ENCODE measurements around the gene DTD1. TPM values are rescaled to one million over a fixed set of nuclear protein-coding genes. Genes with fewer than 3 reads are reported as not detected.

DTD1 gene, protein sequence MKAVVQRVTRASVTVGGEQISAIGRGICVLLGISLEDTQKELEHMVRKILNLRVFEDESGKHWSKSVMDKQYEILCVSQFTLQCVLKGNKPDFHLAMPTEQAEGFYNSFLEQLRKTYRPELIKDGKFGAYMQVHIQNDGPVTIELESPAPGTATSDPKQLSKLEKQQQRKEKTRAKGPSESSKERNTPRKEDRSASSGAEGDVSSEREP
- total RNA-seq: 56.5 and 57.5 TPM in 2 replicates

DNA sequence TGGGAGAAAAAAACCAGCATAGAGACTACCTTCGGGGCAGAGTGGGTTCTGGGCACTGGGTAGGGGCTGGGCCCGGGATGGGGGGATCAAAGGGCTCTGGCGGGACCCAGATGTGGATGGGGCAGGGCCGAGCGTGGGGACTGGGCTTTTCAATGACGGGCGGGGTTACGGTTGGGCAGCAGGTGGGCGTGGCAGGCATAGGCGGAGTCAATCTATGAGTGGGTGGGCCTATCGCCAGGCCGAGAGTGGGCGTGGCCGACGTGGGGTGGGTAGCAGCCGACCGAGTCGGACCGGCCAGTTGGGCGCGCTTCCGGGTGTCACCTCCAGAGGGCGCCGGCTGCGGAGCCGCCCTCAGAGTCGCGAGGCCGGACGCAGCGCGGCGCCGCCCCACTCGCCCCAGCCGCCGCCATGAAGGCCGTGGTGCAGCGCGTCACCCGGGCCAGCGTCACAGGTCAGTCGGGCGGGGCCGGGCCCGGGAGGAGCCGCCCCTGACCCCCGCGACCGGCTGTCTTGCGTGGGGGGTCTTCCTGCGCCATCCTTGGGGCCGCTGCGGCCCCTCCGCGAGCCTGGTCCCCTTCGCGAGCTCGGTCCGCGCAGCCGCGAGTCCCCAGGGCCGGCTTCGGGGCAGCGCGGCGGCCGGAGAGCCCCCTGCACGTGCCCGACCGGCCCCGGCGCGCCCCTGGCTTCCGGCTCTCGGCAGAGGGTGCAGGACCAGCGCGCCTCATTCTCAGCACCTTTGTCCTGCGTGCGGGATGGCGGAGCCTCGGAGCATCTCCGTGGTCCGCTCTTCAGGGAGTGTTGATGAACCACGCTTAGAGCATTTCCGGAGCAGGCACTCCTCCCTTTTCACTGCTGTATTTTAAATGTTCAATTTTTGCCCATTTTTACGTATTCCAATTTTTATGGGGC is at the start of gene DTD1:
Gene DTD1, plus strand, starts transcription at position 390 of the 909 bp plus-strand sequence. Its CDS starts 19 bp downstream, at position 409.
- peak; percentile 10 for DNase-seq (ENCODE audit: extremely low read depth, low read depth, low spot score)

DNA sequence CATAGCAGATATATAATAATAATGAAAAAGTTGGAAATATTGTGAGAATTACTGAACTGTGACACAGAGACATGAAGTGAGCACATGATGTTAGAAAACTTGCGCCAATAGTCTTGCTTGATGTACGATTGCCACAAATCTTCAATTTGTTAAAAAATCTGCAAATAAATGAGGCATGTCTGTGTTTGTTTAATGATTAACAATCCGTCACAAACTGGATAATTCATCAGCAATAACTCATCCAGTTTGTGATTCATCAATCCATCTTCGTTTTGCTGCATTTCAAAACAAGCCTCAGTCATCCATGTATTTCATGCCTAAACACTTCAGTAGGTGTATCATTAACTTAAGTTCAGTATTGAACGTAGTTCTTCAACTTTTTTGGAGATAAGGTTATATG is 46.1 kb upstream of the DTD1 start:
- DNase-seq (ENCODE audit: extremely low read depth, low read depth, low spot score): no peak

DNA sequence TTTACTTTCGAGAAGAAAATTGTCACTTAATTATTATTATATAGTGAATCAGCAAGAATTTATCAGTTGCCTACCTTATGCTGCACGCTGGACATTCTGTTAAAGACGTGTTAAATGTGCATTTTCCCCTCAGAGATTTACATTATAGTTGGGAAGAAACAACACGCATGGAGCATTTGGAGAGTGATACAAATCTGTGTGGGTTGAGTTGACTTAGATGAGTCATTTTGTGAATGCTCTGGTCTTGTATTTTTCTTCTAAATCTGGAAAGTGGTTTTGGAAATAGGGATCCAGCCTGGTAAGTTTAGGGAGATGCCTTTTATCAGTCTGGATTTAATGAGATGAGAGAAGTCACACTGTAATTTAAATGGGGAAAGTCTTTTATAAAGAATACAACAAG is 44.6 kb upstream of the DTD1 start:
- no peak for DNase-seq (ENCODE audit: extremely low read depth, low read depth, low spot score)

DNA sequence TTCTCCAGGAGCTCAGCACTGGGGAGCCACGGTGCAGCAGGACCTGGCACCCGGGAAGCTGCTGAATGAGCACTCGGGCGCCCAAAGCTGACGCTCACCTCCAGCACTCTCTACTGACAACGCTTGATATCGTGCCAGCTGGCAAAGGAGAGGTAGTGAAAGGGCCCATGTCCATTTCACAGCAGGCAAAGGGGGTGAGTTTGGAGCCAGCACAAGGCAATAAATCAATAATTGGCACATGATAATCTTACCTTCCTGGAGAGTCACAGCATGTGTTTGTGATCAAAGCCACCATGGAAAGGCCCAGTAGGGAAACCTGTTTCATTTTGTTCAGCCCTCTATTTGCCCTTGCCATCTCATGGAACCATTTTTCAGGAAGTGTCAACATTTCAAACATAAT is 43.9 kb upstream of the DTD1 start:
- no peak for DNase-seq (ENCODE audit: extremely low read depth, low read depth, low spot score)

DNA sequence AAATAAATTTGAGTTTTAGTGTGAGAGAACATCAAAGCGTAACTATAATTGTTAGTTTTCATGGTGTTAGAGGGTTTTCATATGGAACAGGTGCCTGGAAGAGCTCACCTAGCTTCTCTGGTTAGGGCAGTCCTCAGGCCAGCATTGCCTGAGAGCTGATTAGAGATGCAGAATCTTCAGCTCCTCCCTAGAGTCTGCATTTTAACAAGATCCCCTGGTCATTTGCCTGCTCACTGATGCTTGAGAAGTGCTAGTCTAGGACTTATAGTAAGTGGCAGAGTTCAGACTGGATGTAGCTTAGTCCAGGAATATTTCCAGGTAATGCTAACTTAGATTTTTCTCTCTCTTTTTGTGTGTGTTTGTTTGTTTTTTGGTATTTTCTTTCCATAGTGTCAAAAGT is 42.3 kb upstream of the DTD1 start:
- DNase-seq (ENCODE audit: extremely low read depth, low read depth, low spot score): no peak

DNA sequence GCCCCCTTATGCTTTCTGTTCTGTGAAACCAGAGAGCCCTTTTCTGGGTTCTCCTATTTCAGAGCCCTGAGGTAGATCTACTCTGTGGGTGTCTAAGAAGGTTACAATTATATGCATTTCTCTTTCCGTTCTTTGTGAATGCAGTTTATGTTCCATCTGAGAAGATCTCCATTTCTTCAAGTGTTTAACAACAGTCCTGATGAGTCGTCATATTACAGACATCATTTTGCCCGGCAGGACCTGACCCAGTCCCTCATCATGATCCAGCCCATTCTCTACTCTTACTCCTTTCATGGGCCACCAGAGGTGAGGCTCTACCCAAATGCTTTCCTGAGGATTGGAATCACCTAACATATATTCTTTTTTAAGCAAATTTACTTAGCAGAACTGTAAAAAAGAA is 39.4 kb upstream of the DTD1 start:
- no peak for DNase-seq (ENCODE audit: extremely low read depth, low read depth, low spot score)

DNA sequence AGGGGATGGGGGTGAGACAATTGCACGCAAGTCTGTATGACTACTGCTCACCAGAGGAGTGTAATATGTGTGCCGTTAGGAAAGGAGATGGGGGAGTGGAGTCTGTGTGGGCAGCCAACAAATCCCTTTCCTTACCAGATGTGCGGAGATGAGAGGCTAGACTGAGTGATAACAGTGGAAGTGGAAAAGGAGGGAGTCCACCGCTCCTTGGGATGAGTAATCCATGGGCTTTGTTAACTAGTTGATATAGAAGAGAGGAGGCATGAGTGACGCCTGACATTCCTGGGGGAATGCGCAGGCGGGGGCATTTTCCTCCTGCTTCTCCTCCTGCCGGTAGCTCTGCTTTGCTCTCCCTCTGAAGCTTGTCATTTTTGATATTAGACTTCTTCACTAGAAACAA is 34.1 kb upstream of the DTD1 start:
- no peak for DNase-seq (ENCODE audit: extremely low read depth, low read depth, low spot score)

DNA sequence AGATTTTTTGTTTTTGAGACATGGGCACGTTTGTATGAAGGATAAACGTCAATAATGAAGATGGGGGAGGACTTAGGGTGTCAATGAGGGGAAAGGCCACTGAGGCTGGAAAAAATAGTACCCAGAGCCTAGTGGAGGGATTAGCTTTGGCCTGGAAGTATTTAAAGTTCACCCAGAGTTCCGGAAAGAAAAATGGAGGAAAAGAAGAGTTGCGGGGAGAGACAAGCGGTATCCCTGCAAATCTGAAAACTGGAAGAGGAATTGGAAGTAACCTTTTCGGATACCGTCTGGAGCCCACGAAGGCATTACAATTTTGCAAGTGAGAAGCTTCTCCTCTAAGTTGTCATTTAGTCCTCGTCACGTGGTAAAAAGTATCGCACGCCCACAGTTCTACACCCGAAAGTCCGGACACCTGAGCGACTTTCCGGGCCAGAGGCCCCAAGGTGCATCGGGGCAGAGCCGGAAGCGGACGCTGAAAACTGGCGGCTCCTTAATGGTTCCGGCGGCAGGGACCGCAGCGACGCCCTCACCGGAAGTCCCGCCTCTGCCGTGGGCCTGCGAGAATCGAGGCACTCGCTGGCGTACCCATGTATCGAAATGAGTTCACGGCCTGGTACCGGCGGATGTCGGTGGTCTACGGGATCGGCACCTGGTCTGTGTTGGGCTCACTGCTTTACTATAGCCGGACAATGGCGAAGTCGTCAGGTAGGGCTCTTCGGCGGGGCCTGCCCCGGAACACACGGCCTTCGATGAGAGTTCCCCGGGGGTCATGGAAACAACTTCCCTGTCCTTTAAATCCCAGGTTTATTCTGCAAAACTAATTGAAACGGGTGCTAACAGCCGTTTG is 20.7 kb upstream of the DTD1 start, which contains the start of gene SMIM26:
Gene SMIM26, plus strand, starts transcription at position 541 of the 847 bp plus-strand sequence. Its CDS starts 47 bp downstream, at position 588.
- peak; percentile 50 for DNase-seq (ENCODE audit: extremely low read depth, low read depth, low spot score)

DNA sequence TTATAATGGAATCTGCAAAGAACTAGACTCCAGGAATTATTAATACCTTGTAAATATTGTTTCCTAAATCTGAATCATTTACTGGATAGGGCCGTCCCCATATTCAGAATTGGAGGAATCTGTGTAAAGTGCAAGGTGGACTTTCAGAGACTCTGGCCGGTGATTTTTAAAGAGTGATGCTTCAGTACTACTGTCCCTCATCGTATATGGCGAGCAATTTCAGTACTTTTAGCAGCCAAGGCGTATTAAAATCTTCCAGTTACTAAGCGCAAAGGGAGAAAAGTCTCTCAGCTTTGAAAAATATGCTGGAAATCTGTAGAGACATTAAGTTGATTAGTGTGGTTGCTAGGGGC is 20.1 kb upstream of the DTD1 start:
- DNase-seq (ENCODE audit: extremely low read depth, low read depth, low spot score): no peak

DNA sequence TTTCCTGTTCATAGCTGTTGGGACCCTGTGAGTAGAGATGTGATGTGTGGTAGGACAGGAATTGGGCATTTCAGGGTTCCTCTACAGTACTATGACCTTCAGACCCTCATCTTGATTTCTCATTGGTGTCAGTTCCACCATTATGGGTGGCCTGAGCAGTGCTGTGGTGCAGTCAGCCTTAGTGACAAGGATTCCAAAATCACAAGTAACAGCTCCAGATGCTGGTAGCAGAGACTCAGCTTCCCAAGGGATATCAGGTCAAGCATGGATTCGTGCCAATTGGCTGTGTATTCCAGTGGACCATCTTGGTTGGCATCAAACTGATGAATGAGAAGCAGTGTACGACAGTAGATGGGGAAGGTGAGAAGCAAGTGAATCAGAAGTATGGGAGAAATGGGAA is 16.8 kb upstream of the DTD1 start:
- DNase-seq (ENCODE audit: extremely low read depth, low read depth, low spot score): no peak

DNA sequence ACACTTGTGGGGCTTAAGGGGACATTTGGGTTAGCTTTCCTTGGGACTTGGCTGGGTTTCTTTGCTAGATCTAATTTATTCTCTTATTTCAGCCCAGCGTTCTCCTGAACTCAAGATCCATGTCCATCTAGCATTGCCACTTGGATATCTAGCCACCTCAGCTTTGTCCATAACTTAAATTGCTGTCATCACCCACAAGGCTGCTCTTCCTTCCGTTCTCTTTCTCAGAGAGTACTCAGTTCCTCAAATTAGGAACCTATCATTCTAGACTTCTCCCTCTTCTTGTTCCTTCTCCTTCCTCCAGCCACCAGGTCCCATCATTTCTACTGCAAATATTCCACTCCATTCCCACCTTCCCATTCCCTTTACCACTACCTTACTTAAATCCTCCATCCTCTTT is 16.3 kb upstream of the DTD1 start:
- no peak for DNase-seq (ENCODE audit: extremely low read depth, low read depth, low spot score)

DNA sequence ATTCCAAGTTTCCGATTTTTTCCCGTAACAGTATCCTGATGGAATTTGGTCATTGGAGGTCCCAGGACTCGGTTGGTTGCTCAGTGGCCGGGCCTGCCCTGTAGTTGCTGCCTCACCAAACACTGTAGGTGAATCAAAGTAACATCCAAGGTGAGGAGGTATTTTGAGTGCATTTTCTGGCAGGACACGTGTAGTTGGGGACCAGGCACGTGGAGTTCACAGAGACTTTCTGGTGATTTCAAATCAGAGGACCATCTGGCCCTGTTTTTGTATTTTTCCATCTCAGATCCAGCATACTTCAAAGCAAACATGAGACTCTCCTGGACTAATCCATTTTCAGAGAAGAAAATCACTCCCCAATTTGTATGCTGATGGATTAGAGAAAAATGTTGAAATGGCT is 9.9 kb upstream of the DTD1 start:
- DNase-seq (ENCODE audit: extremely low read depth, low read depth, low spot score): no peak

DNA sequence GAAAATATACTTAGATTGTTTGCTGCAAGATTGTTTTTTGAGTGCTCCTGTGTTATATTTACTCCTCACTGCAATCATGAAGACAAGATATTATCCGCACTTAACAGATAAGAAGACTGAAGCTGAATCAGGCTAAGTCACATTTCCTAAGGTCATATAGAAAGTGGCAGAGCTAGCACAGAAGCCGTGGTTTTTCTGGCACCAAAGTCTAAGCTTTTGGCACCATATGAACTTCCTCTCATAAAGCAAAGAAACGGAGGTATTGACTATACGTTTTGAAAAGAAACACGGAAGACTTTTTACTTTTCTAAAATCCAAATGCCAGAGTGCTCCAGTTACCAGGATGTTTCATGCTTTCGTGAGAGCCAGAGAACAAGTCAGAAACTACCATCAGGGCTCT is 9.3 kb upstream of the DTD1 start:
- DNase-seq (ENCODE audit: extremely low read depth, low read depth, low spot score): no peak

DNA sequence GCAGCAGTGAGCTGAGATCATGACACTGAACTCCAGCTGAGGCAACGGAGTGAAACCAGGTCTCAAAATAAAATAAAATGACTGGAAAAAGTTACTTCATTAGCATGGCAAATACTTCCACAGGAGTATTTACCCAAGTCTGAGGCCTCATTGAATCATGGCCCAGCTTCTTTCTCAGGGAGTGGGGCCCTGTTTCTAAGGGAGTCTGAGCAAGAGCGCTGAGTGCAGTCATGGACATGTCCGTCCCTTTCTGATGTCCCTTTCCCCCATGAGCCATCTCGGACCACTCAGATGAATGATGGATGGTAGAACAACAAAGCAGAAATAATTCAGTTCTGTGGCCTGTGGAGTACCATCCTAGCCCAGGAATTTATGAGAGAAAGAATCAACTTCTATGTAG is 7.8 kb upstream of the DTD1 start:
- no peak for DNase-seq (ENCODE audit: extremely low read depth, low read depth, low spot score)

DNA sequence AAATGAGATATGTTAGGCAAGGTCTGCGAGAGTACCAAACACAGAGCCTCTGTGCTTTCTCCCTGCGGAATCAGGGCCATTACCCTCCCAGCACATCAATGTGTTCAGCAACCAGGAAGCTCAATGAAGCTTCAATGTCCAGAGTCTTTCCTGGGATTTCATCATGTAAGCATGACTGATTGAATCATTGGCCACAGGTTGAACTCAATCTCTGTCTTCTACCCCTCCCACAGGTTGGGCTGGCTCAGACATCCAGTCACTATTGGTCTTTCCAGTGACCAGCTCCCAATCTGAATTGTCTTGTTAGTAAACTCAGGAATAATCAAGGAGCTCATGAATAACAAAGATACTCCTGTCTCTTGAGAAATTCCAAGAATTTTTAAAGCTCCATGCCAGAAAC is 2.7 kb upstream of the DTD1 start:
- DNase-seq (ENCODE audit: extremely low read depth, low read depth, low spot score): no peak

DNA sequence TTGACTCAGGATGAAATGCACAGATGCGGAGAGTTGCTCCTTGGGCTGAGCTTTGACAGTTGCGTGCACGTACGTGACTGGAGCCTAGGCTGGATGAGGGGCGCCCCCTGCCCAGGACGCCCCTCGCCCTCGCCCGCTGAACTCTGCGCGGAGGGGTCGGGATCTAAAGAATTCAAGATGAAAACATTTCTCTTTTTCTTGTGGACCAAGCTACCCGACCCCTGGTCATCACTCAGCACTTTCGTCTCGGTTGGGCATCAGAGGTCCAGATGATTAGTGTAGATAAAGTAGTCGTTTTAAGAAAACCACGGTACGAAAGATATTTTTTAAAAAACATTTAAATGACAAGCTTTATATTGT is 700 bp downstream of the DTD1 start:
- no peak for DNase-seq (ENCODE audit: extremely low read depth, low read depth, low spot score)

DNA sequence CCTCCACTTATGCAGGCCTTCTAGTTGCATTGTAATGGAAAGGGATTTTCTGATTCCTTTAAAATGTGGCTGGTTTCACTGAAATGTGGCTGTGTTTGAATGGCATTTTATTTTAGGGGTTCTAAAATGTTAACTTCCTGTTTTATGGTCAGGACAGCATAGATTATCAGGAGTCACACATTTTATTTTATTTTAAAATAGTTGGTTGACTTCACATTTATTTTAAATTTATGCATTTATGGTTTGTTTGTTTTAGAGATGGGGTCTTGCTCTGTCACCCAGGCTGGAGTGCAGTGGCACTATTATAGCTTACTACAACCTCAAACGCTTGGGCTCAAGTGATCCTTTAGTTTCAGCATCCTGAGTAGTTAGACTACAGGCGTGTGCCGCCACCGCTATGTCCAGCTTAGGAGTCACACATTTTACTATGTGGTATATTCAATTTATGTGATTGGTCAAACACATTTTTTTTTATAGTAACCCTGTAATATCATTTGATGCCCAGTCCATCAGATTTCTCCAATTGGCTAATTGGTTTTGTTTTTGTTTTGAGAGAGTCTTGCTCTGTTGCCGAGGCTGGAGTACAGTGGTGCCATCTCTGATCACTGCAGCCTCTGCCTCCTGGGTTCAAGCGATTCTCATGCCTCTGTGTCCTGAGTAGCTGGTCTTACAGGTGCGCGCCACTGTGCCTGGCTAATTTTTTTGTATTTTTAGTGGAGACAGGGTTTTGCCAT is 2.3 kb downstream of the DTD1 start:
- DNase-seq (ENCODE audit: extremely low read depth, low read depth, low spot score): no peak

DNA sequence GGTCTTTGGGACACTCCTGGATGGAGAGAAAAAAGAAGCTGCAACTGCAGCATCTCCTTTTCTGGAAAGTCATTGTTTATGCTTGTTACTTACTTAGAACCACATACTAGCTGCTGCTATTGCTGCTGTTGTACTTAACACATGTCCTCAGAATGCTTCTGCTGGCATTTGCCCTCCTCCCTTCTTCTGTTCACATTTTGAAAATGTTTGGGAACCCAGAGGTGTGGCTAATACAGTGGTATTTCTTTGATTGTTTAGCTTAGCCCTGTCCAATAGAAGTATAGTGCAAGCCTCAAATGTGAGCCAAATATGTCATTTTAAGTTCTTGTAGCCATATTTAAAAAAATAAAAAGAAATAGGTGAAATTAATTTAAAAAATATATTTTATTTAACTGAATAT is 8.4 kb downstream of the DTD1 start:
- DNase-seq (ENCODE audit: extremely low read depth, low read depth, low spot score): no peak

DNA sequence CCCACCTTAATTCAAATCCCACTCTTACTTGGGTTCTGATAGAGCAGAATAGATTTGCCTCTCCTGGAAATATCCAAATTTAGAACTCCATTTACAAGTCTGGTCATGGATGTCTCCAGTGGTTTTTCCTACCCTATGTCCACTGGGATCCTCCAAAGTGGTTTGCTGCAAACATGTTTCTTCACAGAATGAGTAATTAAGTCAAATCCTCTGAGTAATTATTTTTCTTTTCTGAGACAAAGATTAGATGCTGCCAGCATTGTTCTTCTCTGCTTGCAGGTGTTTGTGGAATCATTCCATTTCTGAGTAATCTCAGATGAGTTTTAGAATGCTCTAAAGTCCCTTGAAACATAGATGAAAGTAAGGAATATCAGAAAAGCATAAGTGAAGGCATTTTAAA is 21.9 kb downstream of the DTD1 start:
- DNase-seq (ENCODE audit: extremely low read depth, low read depth, low spot score): no peak

DNA sequence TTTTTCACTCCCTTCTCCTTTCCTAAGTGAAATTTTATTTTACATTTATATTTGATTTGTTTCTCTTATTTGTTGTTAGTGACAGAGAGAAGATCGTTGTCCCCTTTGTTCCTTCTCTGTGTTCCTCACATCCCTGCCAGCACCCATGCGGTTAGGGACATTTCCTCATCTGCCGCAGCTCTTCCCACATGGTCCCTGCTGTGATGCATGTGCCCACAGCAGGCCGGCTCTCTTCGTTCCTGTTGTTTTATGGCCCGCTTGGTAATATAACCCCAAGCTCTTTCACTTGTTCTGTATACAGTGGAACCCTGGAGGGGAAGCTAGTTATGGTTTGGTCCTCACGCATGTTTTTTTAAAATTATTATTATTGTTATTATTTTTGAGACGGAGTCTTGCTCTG is 23.6 kb downstream of the DTD1 start:
- DNase-seq (ENCODE audit: extremely low read depth, low read depth, low spot score): no peak

DNA sequence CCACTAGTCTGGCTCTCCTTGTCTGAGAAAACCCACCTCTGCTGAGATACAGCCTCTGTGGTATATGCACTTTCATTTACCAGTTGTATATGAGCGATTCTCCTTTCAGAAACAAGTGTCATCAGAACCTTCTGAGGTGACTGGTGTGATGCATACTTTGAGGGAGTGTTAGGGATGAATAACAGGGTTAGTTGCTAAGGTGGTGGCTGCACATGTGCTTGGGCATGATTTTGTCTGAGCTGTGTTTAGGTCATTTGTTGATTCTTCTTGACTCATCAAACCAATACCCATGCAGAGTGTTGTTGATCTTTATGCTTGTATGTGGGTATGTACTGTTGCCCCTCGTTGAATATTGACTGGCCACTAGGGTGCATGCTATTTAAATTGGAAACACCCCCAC is 25.7 kb downstream of the DTD1 start:
- DNase-seq (ENCODE audit: extremely low read depth, low read depth, low spot score): no peak

Data from glomerular endothelial cell (primary cell).